ENCODE measurements around the gene PCDH9.
"Not testable (repeated sequence)": the region's sequence is repeated elsewhere in the genome, so short reads cannot be mapped to it uniquely, and the experiment has no call there.

The PCDH9 gene

GRCh38 chr13:66262330-66262729 is 967.8 kb downstream of the PCDH9 start:
- H3K4me1 ChIP-seq (ENCODE audit: control insufficient read depth, insufficient read depth, low read length), result no peaks in the 10 kb centered on the region
- H3K36me3 ChIP-seq (ENCODE audit: control insufficient read depth, insufficient read depth, low read length), result no peaks in the 10 kb centered on the region
- WGBS, 2 experiments, result no CpG with 5 or more reads among the region's 1 CpG
- no peaks in the 10 kb centered on the region for H3K9me3 ChIP-seq (ENCODE audit: control insufficient read depth, low read length)
- no peak overlapping the region for H3K27ac ChIP-seq (ENCODE audit: insufficient read depth, low read depth, low read length, poor library complexity, severe bottlenecking)
- H3K4me3 ChIP-seq (ENCODE audit: insufficient read depth, low read depth, low read length), result no peak overlapping the region
- no peaks in the 10 kb centered on the region for H3K27me3 ChIP-seq (ENCODE audit: control insufficient read depth, insufficient read depth, low read length, poor library complexity, severe bottlenecking)

GRCh38 chr13:66259426-66259825 is 970.7 kb downstream of the PCDH9 start:
- WGBS, 2 experiments, result 96% methylated on average over 15 to 17 of the region's 17 CpGs
- H3K36me3 ChIP-seq (ENCODE audit: control insufficient read depth, insufficient read depth, low read length); H3K4me1 ChIP-seq (ENCODE audit: control insufficient read depth, insufficient read depth, low read length); H3K4me3 ChIP-seq (ENCODE audit: insufficient read depth, low read depth, low read length); H3K9me3 ChIP-seq (ENCODE audit: control insufficient read depth, low read length); H3K27me3 ChIP-seq (ENCODE audit: control insufficient read depth, insufficient read depth, low read length, poor library complexity, severe bottlenecking); H3K27ac ChIP-seq (ENCODE audit: insufficient read depth, low read depth, low read length, poor library complexity, severe bottlenecking): not testable (repeated sequence)

Data from ectodermal cell (in vitro differentiated cells).